Astrocyte (in vitro differentiated cells and primary cell): ENCODE measurements around the gene SYNPO2.

Experiments used
- CTCF ChIP-seq: IDR thresholded peaks from 2 replicates; pipeline ENCODE4 v1.5.1; 2011; ENCODE audit warnings: low read depth, mild to moderate bottlenecking, inconsistent platforms, low read length, moderate library complexity; ENCODE audit not compliant: insufficient read depth
- EZH2 ChIP-seq: IDR thresholded peaks from 2 replicates; pipeline ENCODE4 v1.6.1; 2012; ENCODE audit warnings: mild to moderate bottlenecking, low read length, inconsistent platforms; ENCODE audit not compliant: insufficient read depth

GRCh38 chr4:118898221-118898620 is 9.6 kb downstream of the SYNPO2 start:
- no peak for TF ChIP-seq CTCF
- no peak for TF ChIP-seq EZH2
